GM10266 (cell line): Measurements from ENCODE around the gene SLC15A4.

ENCODE experiments used
- DNase-seq: peaks from one replicate; pipeline ENCODE4 v3.0.0; 2012; ENCODE audit errors: extremely low spot score
- CTCF ChIP-seq: IDR thresholded peaks from 2 replicates; pipeline ENCODE4 v1.5.1; 2012; ENCODE audit warnings: mild to moderate bottlenecking, low read depth; ENCODE audit not compliant: control insufficient read depth, insufficient read depth; ENCODE audit errors: missing control alignments

Gene SLC15A4

GRCh38 chr12:128797119-128798118 is 26.3 kb downstream of the SLC15A4 start:
- no peak for DNase-seq
- TF ChIP-seq CTCF = no peak

GRCh38 chr12:128796439-128797118 is 27.2 kb downstream of the SLC15A4 start:
- TF ChIP-seq CTCF = no peak

GRCh38 chr12:128795530-128796361 is 28.0 kb downstream of the SLC15A4 start:
- TF ChIP-seq CTCF = no peak
- no peak for DNase-seq

More at GRCh38 chr12:128796439-128797118, 27.2 kb downstream of the SLC15A4 start:
- DNase-seq = no peak

- DNase-seq = no peak
- no peak for TF ChIP-seq CTCF
These were observed 28.9 kb downstream of the SLC15A4 start for GRCh38 chr12:128794661-128795529.

- TF ChIP-seq CTCF = no peak
- no peak for DNase-seq
These were observed 30.1 kb downstream of the SLC15A4 start for GRCh38 chr12:128793701-128794100.

- no peak for TF ChIP-seq CTCF
- no peak for DNase-seq
These were observed 30.9 kb downstream of the SLC15A4 start for GRCh38 chr12:128792881-128793280.
